ENCODE results near the gene TMEM244.

GRCh38 chr6:129845696-129846095 is 15.4 kb downstream of the TMEM244 start:
- no peak for TF ChIP-seq CTCF (IDR thresholded peaks at IDR 0.05)
- no peak for TF ChIP-seq POLR2A (IDR thresholded peaks at IDR 0.05)

Data from stomach (tissue), 4 donors.